Measurements from ENCODE around the gene STX11. TPM values are rescaled to one million over a fixed set of nuclear protein-coding genes. Genes with fewer than 3 reads are reported as not detected.

The STX11 gene
- total and polyA plus RNA-seq, 2 of the 13 experiments (the other 11 are each of a cell fraction or from before 2014, with no cell fraction given): 0.03 TPM; not detected in 1

GRCh38 chr6:144215932-144216667 lies 65.8 kb downstream of the STX11 start (continued):
- no peak for TF ChIP-seq ATF4 (CRISPR knock-in tag; IDR thresholded peaks at IDR 0.05)
- peak; percentile 95 for TF ChIP-seq SNAPC2 (CRISPR knock-in tag; IDR thresholded peaks at IDR 0.05)
- no peak; the same call in 1 of the 2 replicates for TF ChIP-seq HCFC1 (IDR thresholded peaks at IDR 0.05; ENCODE audit: low read depth, low read length)
- 0 out of 2 replicates have a peak, but pooled peaks have one; percentile 24 for TF ChIP-seq ZMYM3 (CRISPR knock-in tag; IDR thresholded peaks at IDR 0.05)
- TF ChIP-seq ZNF260 (CRISPR knock-in tag; IDR thresholded peaks at IDR 0.05; ENCODE audit: borderline replicate concordance, low read depth): no peak
- no peak for TF ChIP-seq DBP (CRISPR knock-in tag; IDR thresholded peaks at IDR 0.05; ENCODE audit: not compliant biosample characterization)
- TF ChIP-seq ZNF605 (CRISPR knock-in tag; IDR thresholded peaks at IDR 0.05): peak; percentile 99
- no peak for TF ChIP-seq ZNF251 (CRISPR knock-in tag; IDR thresholded peaks at IDR 0.05)
- no peak for TF ChIP-seq SMARCE1 (IDR thresholded peaks at IDR 0.05; ENCODE audit: borderline replicate concordance)
- TF ChIP-seq ZNF597 (CRISPR knock-in tag; IDR thresholded peaks at IDR 0.05): 0 out of 2 replicates have a peak, but pooled peaks have one; percentile 91
- no peak; the same call in 1 of the 2 replicates for TF ChIP-seq RNF2 (conservative IDR thresholded peaks at IDR 0.05; ENCODE audit: low read depth)
- no peak; the same call in 1 of the 2 replicates for TF ChIP-seq MTF2 (CRISPR knock-in tag; IDR thresholded peaks at IDR 0.05; ENCODE audit: borderline replicate concordance)
- peak; percentile 100 for TF ChIP-seq HMGXB4 (CRISPR knock-in tag; IDR thresholded peaks at IDR 0.05; ENCODE audit: borderline replicate concordance in 1 of 2, low read depth in 1 of 2)
- no peak for TF ChIP-seq ZNF569 (CRISPR knock-in tag; IDR thresholded peaks at IDR 0.05; ENCODE audit: borderline replicate concordance)
- TF ChIP-seq ZNF777 (CRISPR knock-in tag; IDR thresholded peaks at IDR 0.05): peak; percentile 64
- peak; percentile 90 for TF ChIP-seq POGK (CRISPR knock-in tag; conservative IDR thresholded peaks at IDR 0.05)
- TF ChIP-seq SATB2 (CRISPR knock-in tag; IDR thresholded peaks at IDR 0.05): peak; percentile 79; the same call in 1 of the 2 replicates
- TF ChIP-seq U2AF1 (optimal IDR thresholded peaks at IDR 0.05; ENCODE audit: low read depth, low read length): peak; percentile 75
- peak; percentile 98; the same call in 1 of the 2 replicates for TF ChIP-seq ZNF766 (CRISPR knock-in tag; IDR thresholded peaks at IDR 0.05; ENCODE audit: borderline replicate concordance)
- TF ChIP-seq ZFY (CRISPR knock-in tag; IDR thresholded peaks at IDR 0.05): peak; percentile 94
- TF ChIP-seq MTERF4 (CRISPR knock-in tag; IDR thresholded peaks at IDR 0.05): peak; percentile 97

Data from HepG2 (cell line).